D721Med (cell line): ENCODE data around the gene UBP1.

Experiments used
- DNase-seq: peaks from one replicate; pipeline ENCODE4 v3.0.0; 2011; ENCODE audit warnings: low spot score; ENCODE audit not compliant: insufficient read length
- FAIRE-seq: peaks from 2 replicates; lab custom pipeline; 2011; peaks lifted over from hg19 to GRCh38; lab: Jason Lieb, UNC
- TF ChIP-seq, protein P1 (sequence below): IDR thresholded peaks from 2 replicates; pipeline ENCODE4 v1.5.1; 2012; ENCODE audit warnings: mild to moderate bottlenecking, control low read depth; ENCODE audit not compliant: insufficient read depth; ENCODE audit errors: missing control alignments

Gene UBP1

DNA sequence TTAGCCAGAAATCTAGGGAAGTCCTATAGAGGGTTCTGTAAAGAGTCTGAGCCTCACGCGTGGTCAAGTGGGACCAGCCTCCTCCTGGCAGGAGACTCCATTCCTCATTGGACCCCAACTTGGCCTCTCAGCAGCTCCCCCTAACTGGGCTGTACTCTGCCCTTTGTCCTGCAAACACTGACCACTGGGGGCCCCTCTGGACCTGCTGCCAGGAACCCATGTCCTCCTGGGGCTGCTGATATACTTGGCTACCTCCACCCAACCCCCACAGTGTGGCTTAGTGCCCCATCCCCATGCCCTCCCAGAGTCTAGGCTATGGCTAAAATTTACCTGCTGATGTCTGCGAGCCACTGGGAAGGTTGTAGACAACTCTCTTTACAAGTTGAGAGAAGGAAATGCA, 62.7 kb downstream of the UBP1 start:
- FAIRE-seq (no peak), DNase-seq (no peak)
- TF ChIP-seq, protein P1, sequence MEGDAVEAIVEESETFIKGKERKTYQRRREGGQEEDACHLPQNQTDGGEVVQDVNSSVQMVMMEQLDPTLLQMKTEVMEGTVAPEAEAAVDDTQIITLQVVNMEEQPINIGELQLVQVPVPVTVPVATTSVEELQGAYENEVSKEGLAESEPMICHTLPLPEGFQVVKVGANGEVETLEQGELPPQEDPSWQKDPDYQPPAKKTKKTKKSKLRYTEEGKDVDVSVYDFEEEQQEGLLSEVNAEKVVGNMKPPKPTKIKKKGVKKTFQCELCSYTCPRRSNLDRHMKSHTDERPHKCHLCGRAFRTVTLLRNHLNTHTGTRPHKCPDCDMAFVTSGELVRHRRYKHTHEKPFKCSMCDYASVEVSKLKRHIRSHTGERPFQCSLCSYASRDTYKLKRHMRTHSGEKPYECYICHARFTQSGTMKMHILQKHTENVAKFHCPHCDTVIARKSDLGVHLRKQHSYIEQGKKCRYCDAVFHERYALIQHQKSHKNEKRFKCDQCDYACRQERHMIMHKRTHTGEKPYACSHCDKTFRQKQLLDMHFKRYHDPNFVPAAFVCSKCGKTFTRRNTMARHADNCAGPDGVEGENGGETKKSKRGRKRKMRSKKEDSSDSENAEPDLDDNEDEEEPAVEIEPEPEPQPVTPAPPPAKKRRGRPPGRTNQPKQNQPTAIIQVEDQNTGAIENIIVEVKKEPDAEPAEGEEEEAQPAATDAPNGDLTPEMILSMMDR: no peak

DNA sequence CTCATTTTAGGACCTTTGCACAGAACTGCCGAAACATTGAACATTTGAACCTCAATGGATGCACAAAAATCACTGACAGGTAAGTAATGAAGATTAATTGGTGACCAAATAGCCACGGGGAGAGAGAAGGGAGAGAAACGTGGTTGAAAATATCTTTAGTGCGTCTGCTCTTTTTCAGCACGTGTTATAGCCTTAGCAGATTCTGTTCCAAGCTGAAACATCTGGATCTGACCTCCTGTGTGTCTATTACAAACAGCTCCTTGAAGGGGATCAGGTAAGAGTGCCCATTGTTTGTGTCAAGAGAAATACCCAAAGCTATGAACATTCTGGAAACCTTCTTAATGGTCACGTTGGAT, 67.1 kb downstream of the UBP1 start:
- TF ChIP-seq, protein P1: no peak
- FAIRE-seq (peak; percentile 84), DNase-seq (no peak)

DNA sequence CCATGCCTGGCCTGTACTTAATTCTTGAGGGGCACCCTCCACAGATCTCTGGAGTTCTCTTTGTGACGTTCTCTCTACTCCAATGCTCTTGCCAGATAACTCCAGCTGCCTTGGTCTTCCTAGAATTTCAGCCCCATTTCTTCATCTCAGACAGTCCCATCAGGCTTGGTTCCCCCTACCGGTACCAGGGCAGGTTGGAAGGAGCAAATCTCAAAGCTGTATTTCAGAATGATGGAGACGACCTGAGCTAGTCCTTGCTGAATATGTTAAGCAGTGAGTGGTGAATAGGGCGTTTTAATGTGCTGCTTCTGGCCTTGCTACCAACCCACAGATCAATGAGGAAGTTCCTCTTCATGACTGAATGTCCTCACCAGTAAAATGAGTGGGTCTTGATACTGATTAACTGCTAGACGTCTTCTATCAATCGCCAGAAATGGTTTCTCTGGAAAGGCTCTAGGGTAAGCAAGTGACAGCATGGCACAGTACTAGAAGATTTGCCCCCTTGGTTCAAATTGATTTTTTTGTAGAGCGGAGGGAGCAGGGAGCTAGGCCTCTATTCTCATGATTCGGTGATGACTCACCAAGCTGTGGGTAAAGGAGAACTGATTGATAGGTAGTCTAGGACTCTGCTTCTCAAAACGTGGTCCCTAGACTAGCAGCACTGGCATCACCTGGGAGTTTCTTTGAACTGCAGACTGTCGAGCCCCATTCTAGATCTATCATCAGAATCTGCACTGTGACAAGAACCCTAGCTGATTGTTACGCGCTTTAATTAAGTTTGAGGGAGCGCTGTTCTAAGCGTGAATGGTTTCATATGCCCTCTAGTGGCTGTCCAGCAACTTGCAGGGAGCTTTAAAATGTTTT, 67.8 kb downstream of the UBP1 start:
- TF ChIP-seq, protein P1: peak; percentile 93
- no peak for FAIRE-seq
- DNase-seq: no peak

DNA sequence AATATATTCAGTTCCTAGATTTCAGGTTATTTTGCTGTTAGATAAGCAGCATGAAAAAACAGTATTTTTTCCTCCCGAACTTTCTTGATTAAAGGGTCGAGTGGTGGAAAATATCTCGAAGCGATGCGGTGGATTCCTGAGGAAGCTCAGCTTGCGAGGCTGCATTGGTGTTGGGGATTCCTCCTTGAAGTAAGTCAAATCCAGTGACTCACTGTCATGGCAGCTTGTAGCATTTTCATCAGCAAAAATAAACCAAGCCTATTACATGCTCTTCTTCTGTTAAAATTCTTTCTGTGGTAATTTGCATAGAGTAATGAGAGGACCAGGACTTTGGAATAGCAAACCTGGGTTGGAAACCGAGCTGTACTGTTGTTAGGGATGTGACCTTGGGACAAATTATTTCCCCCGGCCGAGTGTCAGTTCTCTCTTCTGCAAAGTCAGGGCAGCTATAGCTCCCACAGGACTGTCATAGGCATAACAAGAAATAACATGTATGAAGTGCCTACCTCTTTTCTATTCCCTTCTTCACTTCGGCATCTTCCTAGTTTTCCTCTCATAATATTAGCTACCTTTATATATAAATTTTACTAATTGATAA, 75.6 kb downstream of the UBP1 start:
- TF ChIP-seq, protein P1: no peak
- no peak for DNase-seq
- no peak for FAIRE-seq

DNA sequence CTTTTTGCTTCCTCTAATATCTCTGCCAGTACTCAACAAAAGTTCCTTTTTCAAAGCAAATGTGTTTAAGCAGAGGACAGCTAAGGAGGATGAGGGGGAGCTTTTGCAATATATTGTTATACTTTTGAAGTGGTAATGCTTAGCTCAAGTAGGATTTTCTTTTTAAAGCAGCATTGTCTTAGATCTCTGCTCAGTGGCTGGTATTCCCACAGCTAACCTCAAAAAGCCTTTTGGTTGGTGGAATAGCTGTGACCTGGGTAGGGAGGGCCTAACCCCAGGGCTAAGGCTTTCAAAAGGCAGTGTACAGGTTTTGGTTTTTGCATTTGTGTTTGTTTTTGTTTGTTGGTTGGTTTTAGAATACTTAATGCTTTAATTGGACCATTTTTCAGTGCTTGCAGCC, 76.1 kb downstream of the UBP1 start:
- DNase-seq (no peak), FAIRE-seq (no peak)

DNA sequence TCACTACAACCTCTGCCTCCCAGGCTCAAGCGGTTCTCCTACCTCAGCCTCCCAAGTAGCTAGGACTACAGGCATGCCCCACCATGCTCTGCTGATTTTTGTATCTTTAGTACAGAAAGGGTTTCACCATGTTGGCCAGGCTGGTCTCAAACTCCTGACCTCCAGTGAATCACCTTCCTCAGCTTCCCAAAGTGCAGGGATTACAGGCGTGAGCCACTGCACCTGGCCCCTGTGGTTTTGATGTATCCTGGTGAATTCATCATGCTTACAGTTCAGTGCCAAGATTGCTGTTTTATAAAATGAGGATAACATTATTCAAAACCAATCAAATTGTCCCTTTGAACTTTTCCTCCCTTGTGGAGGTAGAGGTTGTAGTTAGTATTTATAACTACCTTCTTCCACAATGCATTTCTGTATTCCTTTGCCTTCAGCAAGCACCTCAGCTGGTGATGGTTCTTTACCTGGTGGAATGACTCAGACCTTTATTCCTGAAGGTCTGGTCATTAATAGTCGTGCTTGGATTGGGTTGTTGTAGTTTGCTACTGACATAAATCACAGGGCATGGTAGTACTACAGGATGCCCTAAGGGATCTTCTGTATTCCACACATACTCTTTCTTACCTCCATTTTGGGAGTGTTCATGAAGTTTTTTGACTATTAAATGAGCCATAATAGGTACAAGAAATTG, 76.9 kb downstream of the UBP1 start:
- DNase-seq: no peak
- FAIRE-seq: no peak
- TF ChIP-seq, protein P1: no peak

More for the DNA sequence above, 76.1 kb downstream of the UBP1 start:
- TF ChIP-seq, protein P1: no peak
